WTC11 (cell line): ENCODE measurements around the gene RSPH9.

Experiments used
- IRF2 ChIP-seq: sonication (generic); formaldehyde crosslinking; IDR thresholded peaks from 2 replicates; pipeline ENCODE4 v1.8.0; 2022; ENCODE audit warnings: low read depth, missing genetic modification reagents, borderline replicate concordance
- RORB ChIP-seq: fragments of 250-450 bp; sonication (Bioruptor Pico); IDR thresholded peaks from 2 replicates; pipeline ENCODE4 v1.9.0; 2021; ENCODE audit warnings: mild to moderate bottlenecking
- SMAD3 ChIP-seq: sonication (generic); formaldehyde crosslinking; IDR thresholded peaks from 2 replicates; pipeline ENCODE4 v1.8.0; 2022; ENCODE audit warnings: missing genetic modification reagents, mild to moderate bottlenecking, borderline replicate concordance
- TCF7 ChIP-seq: sonication (generic); formaldehyde crosslinking; IDR thresholded peaks from 2 replicates; pipeline ENCODE4 v1.8.0; 2022; ENCODE audit warnings: mild to moderate bottlenecking, low read depth, missing genetic modification reagents, moderate library complexity
- ZNF263 ChIP-seq: sonication (generic); formaldehyde crosslinking; IDR thresholded peaks from 2 replicates; pipeline ENCODE4 v1.8.1; 2022; ENCODE audit warnings: low read depth, mild to moderate bottlenecking, moderate library complexity, missing genetic modification reagents
- TF ChIP-seq, protein P1 (sequence below): fragments of 200-600 bp; IDR thresholded peaks from 2 replicates; pipeline ENCODE4 v1.8.0; 2022; ENCODE audit warnings: antibody characterized with exemption
- TF ChIP-seq, protein P2 (sequence below): sonication (generic); formaldehyde crosslinking; IDR thresholded peaks from 2 replicates; pipeline ENCODE4 v1.8.0; 2022; ENCODE audit warnings: mild to moderate bottlenecking, missing genetic modification reagents
- TF ChIP-seq, protein P3 (sequence below): sonication (generic); formaldehyde crosslinking; IDR thresholded peaks from 2 replicates; pipeline ENCODE4 v1.8.0; 2022; ENCODE audit warnings: mild to moderate bottlenecking, missing genetic modification reagents
- TF ChIP-seq, protein P4 (sequence below): sonication (generic); formaldehyde crosslinking; IDR thresholded peaks from 2 replicates; pipeline ENCODE4 v1.8.0; 2023; ENCODE audit warnings: missing genetic modification reagents, mild to moderate bottlenecking, borderline replicate concordance
- TF ChIP-seq, protein P5 (sequence below): sonication (generic); formaldehyde crosslinking; conservative IDR thresholded peaks from 2 replicates; pipeline ENCODE4 v1.8.1; 2022; ENCODE audit warnings: mild to moderate bottlenecking, missing genetic modification reagents
- TF ChIP-seq, protein P6 (sequence below): sonication (generic); formaldehyde crosslinking; IDR thresholded peaks from 2 replicates; pipeline ENCODE4 v1.8.0; 2022; ENCODE audit warnings: mild to moderate bottlenecking, missing genetic modification reagents
- TF ChIP-seq, protein P7 (sequence below): fragments of 250-450 bp; sonication (Bioruptor Pico); IDR thresholded peaks from 2 replicates; pipeline ENCODE4 v1.9.0; 2021; ENCODE audit warnings: mild to moderate bottlenecking

DNA sequence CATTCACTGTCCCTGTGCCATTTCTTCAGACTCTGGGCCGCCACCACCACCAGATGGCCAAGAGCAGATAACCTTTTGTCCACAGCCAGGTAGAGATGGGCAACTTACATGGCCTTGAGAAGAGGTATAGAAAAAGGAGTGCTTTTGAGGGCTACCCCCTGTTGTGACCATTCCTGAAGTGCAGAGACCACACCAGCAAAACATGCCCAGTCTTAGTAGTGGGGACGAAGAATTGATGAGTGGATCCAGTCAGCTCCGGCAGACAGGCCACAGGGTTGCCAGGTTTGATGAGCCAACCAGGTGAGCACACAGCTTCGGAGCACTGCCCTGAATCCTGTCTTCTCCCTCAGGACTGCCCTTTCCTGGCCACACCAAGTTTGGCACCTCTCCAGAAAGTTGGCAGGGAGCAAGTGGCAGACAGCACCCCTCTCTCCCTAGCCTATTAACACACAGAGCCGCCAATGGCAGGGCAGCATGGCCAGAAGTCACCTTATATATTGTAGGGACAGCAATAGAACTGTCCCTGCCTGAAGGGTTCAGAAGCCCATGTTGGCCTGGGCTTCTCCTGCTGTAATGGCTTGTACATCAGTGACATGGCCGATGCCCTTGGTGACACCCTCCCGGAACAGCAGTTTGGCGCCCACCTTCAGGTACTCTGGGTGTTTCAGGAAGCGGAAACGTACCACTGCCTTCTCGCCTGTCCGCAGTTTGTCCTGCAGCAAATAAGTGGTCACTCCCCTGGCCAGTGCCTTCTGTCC, 23.6 kb upstream of the RSPH9 start:
- TF ChIP-seq, protein P1, sequence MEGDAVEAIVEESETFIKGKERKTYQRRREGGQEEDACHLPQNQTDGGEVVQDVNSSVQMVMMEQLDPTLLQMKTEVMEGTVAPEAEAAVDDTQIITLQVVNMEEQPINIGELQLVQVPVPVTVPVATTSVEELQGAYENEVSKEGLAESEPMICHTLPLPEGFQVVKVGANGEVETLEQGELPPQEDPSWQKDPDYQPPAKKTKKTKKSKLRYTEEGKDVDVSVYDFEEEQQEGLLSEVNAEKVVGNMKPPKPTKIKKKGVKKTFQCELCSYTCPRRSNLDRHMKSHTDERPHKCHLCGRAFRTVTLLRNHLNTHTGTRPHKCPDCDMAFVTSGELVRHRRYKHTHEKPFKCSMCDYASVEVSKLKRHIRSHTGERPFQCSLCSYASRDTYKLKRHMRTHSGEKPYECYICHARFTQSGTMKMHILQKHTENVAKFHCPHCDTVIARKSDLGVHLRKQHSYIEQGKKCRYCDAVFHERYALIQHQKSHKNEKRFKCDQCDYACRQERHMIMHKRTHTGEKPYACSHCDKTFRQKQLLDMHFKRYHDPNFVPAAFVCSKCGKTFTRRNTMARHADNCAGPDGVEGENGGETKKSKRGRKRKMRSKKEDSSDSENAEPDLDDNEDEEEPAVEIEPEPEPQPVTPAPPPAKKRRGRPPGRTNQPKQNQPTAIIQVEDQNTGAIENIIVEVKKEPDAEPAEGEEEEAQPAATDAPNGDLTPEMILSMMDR: no peak
- TF ChIP-seq, protein P2, sequence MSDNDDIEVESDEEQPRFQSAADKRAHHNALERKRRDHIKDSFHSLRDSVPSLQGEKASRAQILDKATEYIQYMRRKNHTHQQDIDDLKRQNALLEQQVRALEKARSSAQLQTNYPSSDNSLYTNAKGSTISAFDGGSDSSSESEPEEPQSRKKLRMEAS (CRISPR knock-in tag): no peak
- TF ChIP-seq IRF2 (CRISPR knock-in tag): no peak
- TF ChIP-seq, protein P3, sequence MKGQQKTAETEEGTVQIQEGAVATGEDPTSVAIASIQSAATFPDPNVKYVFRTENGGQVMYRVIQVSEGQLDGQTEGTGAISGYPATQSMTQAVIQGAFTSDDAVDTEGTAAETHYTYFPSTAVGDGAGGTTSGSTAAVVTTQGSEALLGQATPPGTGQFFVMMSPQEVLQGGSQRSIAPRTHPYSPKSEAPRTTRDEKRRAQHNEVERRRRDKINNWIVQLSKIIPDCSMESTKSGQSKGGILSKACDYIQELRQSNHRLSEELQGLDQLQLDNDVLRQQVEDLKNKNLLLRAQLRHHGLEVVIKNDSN (CRISPR knock-in tag): no peak
- TF ChIP-seq, protein P4, sequence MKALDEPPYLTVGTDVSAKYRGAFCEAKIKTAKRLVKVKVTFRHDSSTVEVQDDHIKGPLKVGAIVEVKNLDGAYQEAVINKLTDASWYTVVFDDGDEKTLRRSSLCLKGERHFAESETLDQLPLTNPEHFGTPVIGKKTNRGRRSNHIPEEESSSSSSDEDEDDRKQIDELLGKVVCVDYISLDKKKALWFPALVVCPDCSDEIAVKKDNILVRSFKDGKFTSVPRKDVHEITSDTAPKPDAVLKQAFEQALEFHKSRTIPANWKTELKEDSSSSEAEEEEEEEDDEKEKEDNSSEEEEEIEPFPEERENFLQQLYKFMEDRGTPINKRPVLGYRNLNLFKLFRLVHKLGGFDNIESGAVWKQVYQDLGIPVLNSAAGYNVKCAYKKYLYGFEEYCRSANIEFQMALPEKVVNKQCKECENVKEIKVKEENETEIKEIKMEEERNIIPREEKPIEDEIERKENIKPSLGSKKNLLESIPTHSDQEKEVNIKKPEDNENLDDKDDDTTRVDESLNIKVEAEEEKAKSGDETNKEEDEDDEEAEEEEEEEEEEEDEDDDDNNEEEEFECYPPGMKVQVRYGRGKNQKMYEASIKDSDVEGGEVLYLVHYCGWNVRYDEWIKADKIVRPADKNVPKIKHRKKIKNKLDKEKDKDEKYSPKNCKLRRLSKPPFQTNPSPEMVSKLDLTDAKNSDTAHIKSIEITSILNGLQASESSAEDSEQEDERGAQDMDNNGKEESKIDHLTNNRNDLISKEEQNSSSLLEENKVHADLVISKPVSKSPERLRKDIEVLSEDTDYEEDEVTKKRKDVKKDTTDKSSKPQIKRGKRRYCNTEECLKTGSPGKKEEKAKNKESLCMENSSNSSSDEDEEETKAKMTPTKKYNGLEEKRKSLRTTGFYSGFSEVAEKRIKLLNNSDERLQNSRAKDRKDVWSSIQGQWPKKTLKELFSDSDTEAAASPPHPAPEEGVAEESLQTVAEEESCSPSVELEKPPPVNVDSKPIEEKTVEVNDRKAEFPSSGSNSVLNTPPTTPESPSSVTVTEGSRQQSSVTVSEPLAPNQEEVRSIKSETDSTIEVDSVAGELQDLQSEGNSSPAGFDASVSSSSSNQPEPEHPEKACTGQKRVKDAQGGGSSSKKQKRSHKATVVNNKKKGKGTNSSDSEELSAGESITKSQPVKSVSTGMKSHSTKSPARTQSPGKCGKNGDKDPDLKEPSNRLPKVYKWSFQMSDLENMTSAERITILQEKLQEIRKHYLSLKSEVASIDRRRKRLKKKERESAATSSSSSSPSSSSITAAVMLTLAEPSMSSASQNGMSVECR (CRISPR knock-in tag): no peak
- TF ChIP-seq, protein P5, sequence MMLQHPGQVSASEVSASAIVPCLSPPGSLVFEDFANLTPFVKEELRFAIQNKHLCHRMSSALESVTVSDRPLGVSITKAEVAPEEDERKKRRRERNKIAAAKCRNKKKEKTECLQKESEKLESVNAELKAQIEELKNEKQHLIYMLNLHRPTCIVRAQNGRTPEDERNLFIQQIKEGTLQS (CRISPR knock-in tag): no peak
- TF ChIP-seq ZNF263 (CRISPR knock-in tag): no peak
- TF ChIP-seq RORB (CRISPR knock-in tag): no peak
- TF ChIP-seq, protein P6, sequence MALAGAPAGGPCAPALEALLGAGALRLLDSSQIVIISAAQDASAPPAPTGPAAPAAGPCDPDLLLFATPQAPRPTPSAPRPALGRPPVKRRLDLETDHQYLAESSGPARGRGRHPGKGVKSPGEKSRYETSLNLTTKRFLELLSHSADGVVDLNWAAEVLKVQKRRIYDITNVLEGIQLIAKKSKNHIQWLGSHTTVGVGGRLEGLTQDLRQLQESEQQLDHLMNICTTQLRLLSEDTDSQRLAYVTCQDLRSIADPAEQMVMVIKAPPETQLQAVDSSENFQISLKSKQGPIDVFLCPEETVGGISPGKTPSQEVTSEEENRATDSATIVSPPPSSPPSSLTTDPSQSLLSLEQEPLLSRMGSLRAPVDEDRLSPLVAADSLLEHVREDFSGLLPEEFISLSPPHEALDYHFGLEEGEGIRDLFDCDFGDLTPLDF: no peak
- TF ChIP-seq TCF7 (CRISPR knock-in tag): no peak
- TF ChIP-seq, protein P7, sequence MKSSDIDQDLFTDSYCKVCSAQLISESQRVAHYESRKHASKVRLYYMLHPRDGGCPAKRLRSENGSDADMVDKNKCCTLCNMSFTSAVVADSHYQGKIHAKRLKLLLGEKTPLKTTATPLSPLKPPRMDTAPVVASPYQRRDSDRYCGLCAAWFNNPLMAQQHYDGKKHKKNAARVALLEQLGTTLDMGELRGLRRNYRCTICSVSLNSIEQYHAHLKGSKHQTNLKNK (CRISPR knock-in tag): no peak
- no peak for TF ChIP-seq SMAD3
